Astrocyte of the spinal cord (primary cell): ENCODE results near the gene CCDC120.

Experiments
- DNase-seq: peaks from one replicate; pipeline ENCODE4 v3.0.0; 2011; ENCODE audit warnings: low read depth, low spot score
- H3K4me3 ChIP-seq: 2 replicates; pipeline ENCODE4 v1.5.1; 2011; ENCODE audit warnings: low read depth, mild to moderate bottlenecking, low read length, moderate library complexity
- CTCF ChIP-seq: IDR thresholded peaks from 2 replicates; pipeline ENCODE4 v1.5.1; 2012; ENCODE audit warnings: low read depth, mild to moderate bottlenecking, low read length, inconsistent platforms
- in situ Hi-C: cut with HindIII; loops from 2 replicates; pipeline ENCODE4 v1.10.0; 2017; ENCODE audit warnings: low sequenced_read_pairs

Gene CCDC120

GRCh38 chrX:49058794-49059193 is at the start of gene CCDC120:
CCDC120 (plus strand) TSS chrX:49058999; CDS start chrX:49062042, 3,043 bp downstream.
- in situ Hi-C loops = no loop called here
- no peak for DNase-seq
- TF ChIP-seq CTCF = no peak

GRCh38 chrX:49019050-49019449 is 39.7 kb upstream of the CCDC120 start:
- DNase-seq = no peak
- H3K4me3 ChIP-seq = no peak overlapping the region
- in situ Hi-C loops = no loop called here
- no peak for TF ChIP-seq CTCF

More at GRCh38 chrX:49058794-49059193, at the start of gene CCDC120:
- no peak within 1 kb of the TSS for H3K4me3 ChIP-seq

GRCh38 chrX:49019599-49020249 is 39.1 kb upstream of the CCDC120 start:
- TF ChIP-seq CTCF = no peak
- in situ Hi-C loops = no loop called here
- H3K4me3 ChIP-seq = no peak overlapping the region
- no peak for DNase-seq

GRCh38 chrX:49029876-49030275 is 28.9 kb upstream of the CCDC120 start:
- no peak for DNase-seq
- no peak overlapping the region for H3K4me3 ChIP-seq
- in situ Hi-C loops = no loop called here
- no peak for TF ChIP-seq CTCF

GRCh38 chrX:49030283-49030682 is 28.5 kb upstream of the CCDC120 start:
- in situ Hi-C loops = no loop called here

GRCh38 chrX:49037883-49038475 is 20.8 kb upstream of the CCDC120 start:
- in situ Hi-C loops = no loop called here
- DNase-seq = peak; percentile 18
- TF ChIP-seq CTCF = no peak
- H3K4me3 ChIP-seq = no peak overlapping the region

More at GRCh38 chrX:49030283-49030682, 28.5 kb upstream of the CCDC120 start:
- H3K4me3 ChIP-seq = no peak overlapping the region
- no peak for DNase-seq
- no peak for TF ChIP-seq CTCF
